Epithelial cell of proximal tubule (primary cell): Measurements from ENCODE around the gene SH3TC1. TPM values are rescaled to one million over a fixed set of nuclear protein-coding genes. Genes with fewer than 3 reads are reported as not detected.

Experiments used
- DNase-seq: peaks from one replicate; pipeline ENCODE4 v3.0.0-alpha.2; 2011; ENCODE audit warnings: low read depth
- H3K4me3 ChIP-seq: 2 replicates; pipeline ENCODE4 v1.5.1; 2011; ENCODE audit warnings: low read depth, mild to moderate bottlenecking, low read length
- CTCF ChIP-seq: conservative IDR thresholded peaks from 2 replicates; pipeline ENCODE4 v1.5.1; 2012; ENCODE audit warnings: low read depth, mild to moderate bottlenecking, low read length
- total RNA-seq: library from RNA; depleted of rRNA; stranded (reverse); fragments of >200 nt; gene quantifications from 2 replicates; pipeline ENCODE4 v1.2.3, GENCODE V29; 2015

The SH3TC1 gene
- total RNA-seq, 1 donor from 2014 or later: 8.6 TPM

- peak within 1 kb of the TSS; percentile 96 for H3K4me3 ChIP-seq
- peak; percentile 53 for DNase-seq
- no peak for TF ChIP-seq CTCF
These were observed 40.2 kb upstream of the SH3TC1 start, which contains the start of gene ABLIM2 for GRCh38 chr4:8158710-8159536. Gene ABLIM2 (minus strand): TSS chr4:8158813. CDS start chr4:8158689, 124 bp downstream.

DNA sequence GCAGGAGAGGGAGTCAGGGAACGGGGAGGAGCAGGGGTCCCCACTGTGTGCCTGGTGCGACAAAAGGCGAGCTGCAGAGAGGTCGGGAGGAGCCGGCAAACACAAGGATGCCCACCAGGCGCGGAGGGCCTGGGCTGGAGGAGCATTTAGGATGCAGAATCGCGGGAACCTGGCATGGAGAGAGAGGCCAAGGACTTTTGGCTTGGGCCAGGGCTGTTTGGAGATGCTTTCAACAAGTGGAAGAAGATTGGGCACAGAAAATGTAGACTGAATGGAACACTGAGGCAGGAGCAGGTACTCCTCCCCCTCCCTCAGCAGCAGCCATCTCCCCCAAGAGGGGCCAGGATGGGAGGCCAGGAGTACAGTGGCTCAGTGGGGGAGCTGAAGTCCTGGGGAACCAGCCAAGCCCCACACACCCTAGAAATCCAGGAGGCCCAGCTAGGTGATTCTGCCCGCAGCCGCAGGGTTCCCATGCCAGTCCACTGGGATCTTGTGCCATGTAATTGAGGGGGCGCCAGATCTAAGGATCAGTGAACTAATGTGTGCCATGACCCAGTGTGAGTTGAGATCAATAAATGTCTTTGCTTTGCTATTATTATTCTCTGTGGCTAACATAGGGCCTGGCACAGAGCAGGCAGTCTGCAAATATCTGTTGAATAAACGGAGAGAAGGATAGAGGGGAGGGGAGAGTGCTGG lies 39.4 kb upstream of the SH3TC1 start:
- peak overlapping the region; percentile 96 for H3K4me3 ChIP-seq
- TF ChIP-seq CTCF: no peak
- no peak for DNase-seq

DNA sequence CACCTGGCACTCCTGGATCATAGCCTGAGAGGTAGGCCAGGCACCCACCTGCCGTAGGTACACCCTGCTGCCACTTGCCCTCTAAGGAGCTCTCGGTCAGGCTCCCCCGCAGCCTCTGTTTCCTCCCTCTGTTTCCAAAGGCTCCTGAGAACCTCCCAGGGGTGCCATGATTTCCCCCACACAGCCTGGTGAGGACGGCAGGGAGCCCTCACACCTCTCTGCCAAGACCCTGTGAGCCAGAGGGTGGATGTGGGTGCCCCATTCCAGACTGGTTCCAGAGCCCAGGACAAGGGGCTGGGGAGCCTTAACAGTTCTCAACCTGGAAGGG lies 38.9 kb upstream of the SH3TC1 start:
- no peak overlapping the region for H3K4me3 ChIP-seq
- no peak for DNase-seq
- TF ChIP-seq CTCF: no peak

DNA sequence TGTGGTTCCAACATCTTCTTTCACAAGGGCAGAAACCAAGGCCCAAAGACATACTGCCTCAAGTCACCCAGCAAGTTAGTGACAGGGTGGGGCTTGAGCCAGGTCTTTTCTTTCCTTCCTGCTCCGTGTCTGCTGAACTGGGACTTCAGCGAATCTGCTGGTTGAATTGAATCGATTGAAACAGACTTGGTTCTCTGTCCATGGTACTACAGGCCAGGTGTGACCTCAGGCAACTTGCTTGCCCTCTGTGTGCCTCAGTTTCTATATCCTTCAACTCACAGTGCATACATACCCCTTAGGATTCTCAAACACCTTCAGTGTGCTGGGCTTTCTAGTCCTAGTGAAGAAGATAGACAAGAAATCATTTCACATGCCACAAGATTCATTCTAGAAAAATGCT lies 38.5 kb upstream of the SH3TC1 start:
- TF ChIP-seq CTCF: no peak
- DNase-seq: no peak
- no peak overlapping the region for H3K4me3 ChIP-seq

GRCh38 chr4:8162625-8163024 lies 36.5 kb upstream of the SH3TC1 start:
- no peak for TF ChIP-seq CTCF
- no peak for DNase-seq
- no peak overlapping the region for H3K4me3 ChIP-seq

- no peak for DNase-seq
- no peak overlapping the region for H3K4me3 ChIP-seq
- no peak for TF ChIP-seq CTCF
These were observed 36.1 kb upstream of the SH3TC1 start for GRCh38 chr4:8163026-8163425.
